ENCODE measurements around the gene EPS8L1.
A peak's percentile ranks its signal among the peaks of the same experiment; 100 is the strongest.
"Not testable (repeated sequence)": the region's sequence is repeated elsewhere in the genome, so short reads cannot be mapped to it uniquely, and the experiment has no call there.

Gene EPS8L1

DNA sequence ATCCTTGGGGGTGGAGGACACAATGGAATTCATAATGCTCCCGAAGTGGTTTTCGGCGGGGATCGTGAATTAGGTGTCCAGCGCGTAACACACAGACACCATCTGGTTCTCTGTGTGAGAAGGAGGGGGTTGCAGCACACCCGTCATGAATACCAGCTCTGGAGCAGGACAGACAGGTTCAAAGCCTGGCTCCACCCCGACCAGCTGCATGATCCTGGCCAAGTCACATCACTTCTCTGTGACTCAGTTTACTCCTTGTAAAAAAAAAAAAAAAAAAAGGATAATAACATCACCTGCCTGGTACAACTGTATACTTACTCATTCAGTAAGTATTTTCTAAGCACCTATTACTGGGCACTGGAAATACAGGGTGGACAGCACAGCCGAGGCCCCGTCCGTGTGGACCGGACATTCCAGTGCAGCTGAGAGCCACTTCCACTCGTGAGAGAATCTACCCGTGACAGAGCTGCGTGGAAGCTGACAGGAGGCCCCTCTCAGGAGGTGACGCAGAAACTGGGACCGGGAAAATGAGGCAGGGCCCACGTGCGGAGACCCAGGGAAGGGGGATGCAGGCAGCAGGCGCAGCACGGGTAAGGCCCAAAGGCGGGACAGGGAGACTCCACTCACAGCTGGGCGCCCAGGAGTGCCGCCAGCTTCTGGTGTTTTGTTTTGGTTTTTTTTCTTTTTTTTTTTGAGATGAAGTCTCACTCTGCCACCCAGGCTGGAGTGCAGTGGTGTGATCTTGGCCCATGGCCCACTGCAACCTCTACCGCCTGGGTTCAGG, 24.7 kb upstream of the EPS8L1 start:
- no peak for DNase-seq (ENCODE audit: low read depth in 2 of 2)

GRCh38 chr19:55053735-55054134, 21.9 kb upstream of the EPS8L1 start:
- DNase-seq (ENCODE audit: low read depth in 2 of 2), result no peak

DNA sequence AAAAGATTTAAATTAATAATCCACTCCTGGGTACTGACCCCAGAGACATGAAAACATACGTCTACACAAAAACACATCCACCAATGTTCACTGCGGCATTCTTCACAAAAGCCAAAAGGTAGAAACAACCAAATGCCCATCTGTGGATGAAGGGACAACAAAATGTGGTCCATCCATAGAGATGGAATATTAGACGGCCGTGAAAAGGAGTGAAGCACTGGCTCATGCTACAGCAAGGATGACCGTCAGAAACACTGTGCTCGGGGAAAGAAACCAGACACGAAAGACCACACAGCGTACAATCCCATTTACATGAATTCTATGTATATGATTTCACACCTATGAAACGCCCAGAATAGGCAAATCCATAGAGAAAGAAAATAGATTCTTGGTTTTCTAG, 18.8 kb upstream of the EPS8L1 start:
- DNase-seq (ENCODE audit: low read depth in 2 of 2), result no peak

DNA sequence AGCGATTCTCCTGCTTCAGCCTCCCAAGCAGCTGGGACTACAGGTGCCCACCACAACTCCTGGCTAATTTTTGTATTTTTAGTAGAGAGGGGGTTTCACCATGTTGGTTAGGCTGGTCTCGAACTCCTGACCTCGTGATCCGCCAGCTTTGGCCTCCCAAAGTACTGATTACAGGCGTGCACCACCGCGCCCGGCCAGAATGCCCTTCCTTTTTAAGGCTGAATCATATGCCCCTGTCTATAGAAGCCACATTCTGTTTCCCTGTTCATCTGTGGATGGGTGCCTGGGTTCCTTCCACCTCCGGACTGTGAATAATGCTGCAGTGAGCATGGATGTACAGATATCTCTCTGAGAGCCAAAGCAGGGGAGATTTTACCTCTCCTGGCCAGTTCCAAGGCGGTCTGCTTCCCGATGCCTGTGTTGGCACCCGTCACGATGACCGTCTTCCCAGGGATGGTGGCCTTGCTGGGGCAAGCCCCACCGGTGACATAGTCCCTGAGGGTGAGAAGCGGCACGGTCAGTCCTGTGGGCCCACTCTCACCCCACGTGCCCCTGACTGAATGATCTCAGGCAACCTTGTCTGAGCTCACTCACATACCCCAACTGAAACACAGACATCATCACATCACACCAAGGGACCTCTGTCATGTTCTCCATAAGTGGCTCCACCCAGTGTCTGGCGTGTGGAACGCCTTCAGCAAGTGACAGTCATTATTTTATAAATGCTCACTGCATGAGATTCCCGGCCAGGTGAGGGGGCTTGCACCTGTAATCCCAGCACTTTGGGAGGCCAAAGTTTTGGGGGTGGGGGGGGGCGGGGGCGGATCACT, 16.7 kb upstream of the EPS8L1 start:
- no peak for DNase-seq (ENCODE audit: low read depth in 2 of 2)

DNA sequence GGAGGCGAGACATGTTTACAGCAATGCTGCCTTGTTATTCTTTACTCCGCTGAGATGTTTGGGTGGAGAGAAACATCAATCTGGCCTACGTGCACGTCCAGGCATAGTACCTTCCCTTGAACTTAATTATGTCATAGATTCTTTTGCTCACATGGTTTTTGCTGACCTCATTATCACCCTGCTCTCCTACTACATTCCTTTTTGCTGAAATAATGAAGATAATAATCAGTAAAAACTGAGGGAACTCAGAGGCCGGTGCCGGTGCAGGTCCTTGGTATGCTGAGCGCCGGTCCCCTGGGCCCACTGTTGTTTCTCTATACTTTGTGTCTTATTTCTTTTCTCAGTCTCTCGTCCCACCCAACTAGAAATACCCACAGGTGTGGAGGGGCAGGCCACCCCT, 15.4 kb upstream of the EPS8L1 start:
- not testable (repeated sequence) for DNase-seq (ENCODE audit: low read depth in 2 of 2)

DNA sequence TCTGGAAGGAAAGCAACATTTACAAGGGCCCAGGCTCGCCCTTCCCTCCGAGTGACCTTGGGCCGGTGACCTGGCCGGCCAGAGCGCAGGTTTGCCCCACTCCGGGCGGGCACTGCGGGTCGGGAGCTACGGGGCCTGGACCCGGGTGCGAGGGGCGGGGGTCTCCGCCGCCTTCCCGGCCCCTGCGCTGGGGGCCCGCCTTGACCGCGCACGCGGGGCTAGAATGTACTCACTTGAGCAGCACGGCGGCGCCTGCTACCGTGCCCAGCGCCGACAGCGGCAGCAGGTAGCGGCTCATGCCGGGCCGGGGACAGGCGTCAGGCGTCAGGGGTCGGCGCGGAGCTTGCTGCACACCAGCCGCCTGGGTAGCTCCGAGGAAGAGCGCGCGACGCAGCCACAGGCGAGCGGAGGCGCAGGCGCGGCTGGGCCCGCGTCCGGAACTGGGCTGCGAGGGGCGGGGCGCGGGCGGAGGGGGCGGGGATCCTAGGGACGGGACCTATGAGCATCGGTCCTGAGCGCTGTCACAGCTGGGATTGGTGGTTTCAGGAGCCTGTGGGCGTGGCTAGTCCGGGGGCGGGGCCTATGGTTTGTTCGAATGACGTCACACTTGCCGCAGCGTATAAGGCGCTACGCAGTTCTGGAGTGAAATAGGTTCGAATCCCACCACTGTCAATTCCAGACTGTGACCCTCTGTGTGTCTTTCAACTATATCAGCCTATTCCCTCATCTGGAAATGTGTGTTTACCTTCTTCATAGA, 12.8 kb upstream of the EPS8L1 start, which contains the start of gene RDH13:
Gene RDH13 (minus strand): TSS at position 414 of the 757 bp plus-strand sequence. CDS start 116 bp downstream, at position 298.
- DNase-seq (ENCODE audit: low read depth in 2 of 2), result peak; percentile 94 to 98

DNA sequence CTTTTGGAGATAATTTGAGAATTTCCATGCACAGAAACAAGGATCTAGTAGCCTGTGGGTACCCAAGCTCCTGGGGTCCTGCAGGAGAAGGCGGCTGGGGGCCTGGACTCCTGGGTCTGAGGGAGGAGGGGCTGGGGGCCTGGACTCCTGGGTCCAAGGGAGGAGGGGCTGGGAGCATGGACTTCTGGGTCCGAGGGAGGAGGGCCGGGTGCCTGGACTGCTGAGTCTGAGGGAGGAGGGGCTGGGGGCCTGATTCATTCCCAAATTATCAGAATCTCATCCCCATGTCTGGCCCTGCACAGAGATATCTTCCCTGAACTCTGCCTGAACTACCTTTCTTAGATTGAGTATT, 12.2 kb upstream of the EPS8L1 start:
- DNase-seq (ENCODE audit: low read depth in 2 of 2), result no peak

DNA sequence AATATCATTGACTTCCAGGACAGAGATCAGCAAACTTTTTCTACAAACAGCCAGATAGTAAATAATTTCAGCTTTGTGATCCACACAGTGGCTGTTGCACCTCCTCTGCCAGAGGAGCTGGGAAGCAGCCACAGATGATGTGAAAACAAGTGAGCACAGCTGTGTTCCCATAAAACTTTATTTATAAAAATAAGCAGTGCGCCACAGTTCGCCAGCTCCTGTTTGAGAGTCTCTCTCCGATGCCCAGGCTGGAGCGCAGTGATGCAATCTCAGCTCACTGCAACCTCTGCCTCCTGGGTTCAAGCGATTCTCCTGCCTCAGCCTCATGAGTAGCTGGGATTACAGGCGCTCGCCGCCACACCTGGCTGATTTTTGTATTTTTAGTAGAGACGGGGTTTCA, 10.2 kb upstream of the EPS8L1 start:
- not testable (repeated sequence) for DNase-seq (ENCODE audit: low read depth in 2 of 2)

DNA sequence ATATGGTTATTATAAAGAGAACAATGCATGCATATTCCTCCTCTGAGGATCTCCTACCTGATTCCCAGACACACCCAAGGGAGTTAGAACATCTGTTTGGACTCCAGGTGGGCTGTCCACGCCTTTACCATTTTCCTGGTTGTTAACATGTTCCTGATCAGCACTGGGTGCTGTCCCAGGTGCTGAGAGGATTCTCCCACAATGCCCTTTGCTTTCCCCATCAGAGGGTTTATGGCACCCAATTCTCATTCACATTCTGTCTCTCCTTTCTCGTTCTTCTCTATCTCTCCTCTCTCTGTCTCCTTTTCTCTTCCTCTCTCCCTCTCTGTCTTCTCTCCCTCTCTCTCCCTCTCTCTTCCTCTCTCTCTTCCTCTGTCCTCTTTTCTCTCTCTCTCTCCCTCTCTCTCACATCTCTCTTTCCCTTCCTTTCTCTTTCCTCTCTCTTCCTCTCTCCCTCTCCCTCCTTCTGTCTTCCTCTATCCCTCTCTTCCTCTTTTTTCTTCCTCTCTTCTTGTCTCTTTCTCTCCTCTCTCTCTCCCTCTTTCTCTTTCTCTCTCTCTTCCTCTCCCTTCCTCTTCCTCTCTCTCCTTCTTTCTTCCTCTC, 9.5 kb upstream of the EPS8L1 start:
- no peak for DNase-seq (ENCODE audit: low read depth in 2 of 2)

GRCh38 chr19:55067869-55068268, 7.8 kb upstream of the EPS8L1 start:
- DNase-seq (ENCODE audit: low read depth in 2 of 2), result no peak

- DNase-seq (ENCODE audit: low read depth in 2 of 2), result no peak
Observed at GRCh38 chr19:55068950-55069864, 6.5 kb upstream of the EPS8L1 start.

DNA sequence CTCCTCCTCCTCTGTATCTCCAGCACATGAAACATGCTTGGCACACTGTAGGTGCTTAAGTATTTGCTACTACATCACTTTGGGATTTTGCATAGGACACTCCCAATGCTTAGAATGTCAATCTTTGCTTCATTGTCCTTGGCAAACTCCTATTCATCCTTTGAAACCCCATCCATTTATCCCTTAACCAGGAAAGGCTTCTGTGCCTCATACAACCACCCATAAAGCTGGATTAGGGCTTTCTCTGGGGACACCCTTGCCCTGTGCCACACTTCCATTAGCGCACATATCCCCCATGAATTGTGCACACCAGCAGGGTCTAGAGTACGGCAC, 5.8 kb upstream of the EPS8L1 start:
- DNase-seq (ENCODE audit: low read depth in 2 of 2), result no peak

DNA sequence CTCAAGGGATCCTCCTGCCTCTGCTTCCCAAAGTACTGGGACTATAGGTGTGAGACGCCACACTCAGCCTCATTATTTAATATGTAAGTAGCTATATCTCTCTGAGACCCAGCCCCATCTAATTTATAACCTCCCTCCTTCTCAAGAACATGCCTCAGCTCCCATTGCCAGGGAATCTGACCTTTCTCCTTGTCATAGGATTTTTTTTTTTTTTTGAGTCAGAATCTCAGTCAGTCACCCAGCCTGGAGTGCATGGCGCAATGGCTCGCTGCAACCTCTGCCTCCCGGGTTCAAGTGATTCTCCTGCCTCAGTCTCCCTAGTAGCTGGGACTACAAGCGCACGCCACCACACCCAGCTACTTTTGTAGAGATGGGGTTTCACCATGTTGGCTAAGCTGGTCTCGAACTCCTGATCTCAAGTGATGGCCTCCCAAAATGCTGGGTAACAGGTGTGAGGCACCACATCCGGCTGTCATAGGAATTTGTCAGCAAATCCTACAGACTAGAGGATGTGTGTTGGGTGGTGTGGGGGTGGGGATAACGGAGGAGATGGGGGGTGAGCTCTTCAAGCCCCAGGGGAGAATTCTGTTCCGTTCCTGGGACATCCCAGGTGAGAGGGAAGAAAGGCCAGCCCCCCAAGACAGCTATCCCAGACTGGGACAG, 5.1 kb upstream of the EPS8L1 start:
- no peak for DNase-seq (ENCODE audit: low read depth in 2 of 2)

- no peak for DNase-seq (ENCODE audit: low read depth in 2 of 2)
Observed at GRCh38 chr19:55071129-55071502, 4.6 kb upstream of the EPS8L1 start.

DNA sequence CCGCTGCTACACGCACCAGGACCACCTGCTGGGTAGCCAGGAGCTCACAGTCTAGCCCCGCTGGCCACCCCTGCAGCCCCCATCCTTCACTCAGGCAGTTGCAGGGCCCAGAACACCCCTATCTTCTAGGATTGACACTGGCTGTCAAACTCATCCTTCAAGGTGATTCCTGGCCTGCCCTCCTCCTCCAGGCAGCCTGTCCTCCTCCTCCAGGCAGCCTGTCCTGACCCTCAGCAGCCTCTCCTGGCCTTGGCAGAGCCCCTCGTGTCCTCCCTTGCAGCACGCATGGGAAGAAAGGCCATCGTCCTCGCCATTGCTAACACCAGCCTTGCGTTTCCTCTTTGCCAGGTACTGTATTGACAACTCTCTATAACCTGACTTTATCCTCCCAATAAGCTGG, 3.8 kb upstream of the EPS8L1 start:
- no peak for DNase-seq (ENCODE audit: low read depth in 2 of 2)

DNA sequence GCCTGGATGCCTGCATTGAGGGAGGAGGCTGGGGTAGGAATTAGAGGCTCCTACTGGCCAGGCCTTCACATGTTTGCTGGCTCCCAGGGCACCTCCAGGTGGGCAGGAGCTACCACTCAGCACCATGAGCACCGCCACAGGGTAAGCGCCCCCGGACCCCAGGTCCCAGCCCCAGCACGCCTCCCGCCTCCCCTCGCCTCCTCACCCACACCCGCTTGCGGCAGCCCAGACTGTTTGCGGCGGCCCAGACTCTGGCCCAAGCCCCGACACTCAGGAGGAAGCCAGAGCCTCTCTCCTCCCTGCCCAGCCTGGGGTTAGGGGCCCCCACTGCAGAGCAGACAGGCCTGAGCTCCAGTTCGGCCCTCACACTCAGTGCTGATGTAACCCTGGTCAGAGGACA, 652 bp downstream of the EPS8L1 start:
- no peak for DNase-seq (ENCODE audit: low read depth in 2 of 2)

DNA sequence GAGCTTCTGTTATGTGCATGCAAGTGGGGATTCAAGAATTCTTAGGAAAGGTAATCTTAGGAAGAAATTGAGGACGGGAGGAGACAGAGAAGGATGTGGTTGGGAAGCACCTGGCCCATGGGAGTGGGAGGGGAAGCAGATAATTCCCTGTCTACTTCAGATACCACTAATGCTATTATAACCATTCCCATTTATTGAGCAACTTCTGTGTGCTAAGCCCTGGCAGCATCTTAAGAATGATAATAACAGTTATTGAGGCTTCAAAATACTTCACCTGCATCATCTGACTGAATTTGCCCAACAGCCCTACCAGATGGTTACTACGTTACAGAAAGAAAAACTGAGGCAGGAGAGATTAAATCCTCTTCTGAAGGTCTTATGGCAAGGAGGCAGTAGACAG, 1.4 kb downstream of the EPS8L1 start:
- DNase-seq (ENCODE audit: low read depth in 2 of 2), result no peak

- DNase-seq (ENCODE audit: low read depth in 2 of 2), result no peak
Observed at GRCh38 chr19:55078996-55079395, 3.3 kb downstream of the EPS8L1 start.

DNA sequence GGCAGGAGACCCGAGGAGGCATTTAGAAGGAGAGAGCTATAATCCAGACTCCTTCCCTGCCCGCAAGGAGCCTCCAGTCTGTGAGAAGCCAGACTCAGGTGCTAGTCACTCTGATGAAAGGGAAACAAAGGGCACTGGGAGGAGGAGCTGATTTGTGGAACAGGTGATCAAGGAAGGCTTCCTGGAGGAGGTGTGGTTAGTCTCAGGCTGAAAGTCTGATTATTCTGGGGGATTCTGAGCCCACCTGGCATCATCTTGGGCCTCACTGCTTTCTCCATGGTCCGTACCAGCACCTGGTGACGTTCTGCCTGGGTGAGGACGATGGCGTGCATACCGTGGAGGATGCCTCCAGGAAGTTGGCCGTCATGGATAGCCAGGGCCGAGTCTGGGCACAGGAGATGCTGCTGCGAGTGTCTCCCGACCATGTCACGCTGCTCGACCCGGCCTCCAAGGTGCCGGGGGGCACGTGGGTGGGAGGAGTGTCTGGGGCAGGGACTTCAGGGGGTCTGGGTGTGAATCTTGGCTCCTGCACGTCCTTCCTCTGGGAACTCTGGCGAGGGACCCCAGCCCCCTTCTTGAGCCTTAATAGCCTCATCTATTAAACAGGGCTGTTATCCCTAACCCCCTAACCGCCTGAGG, 3.9 kb downstream of the EPS8L1 start:
- DNase-seq (ENCODE audit: low read depth in 2 of 2), result no peak

Data from stimulated activated CD8-positive, alpha-beta memory T cell treated with anti-CD3 and anti-CD28 coated beads, Interleukin-2, amount 100 ng/mL, for 1 hour (primary cell).